Right lobe of liver (tissue), 6 donors: ENCODE results near the gene REXO4. TPM values are rescaled to one million over a fixed set of nuclear protein-coding genes. Genes with fewer than 3 reads are reported as not detected.
A peak's percentile ranks its signal among the peaks of the same experiment; 100 is the strongest.

ENCODE experiments used
- ATAC-seq, 4 donors: fragments of 200-7000 bp; cut with Tn5 transposase; one replicate each; pipeline ENCODE4 v1.9.1; 2020; ENCODE audit warnings: mild to moderate bottlenecking in 4 of 4, moderate library complexity in 4 of 4
- DNase-seq, 3 donors: peaks; one replicate each; pipeline ENCODE4 v3.0.0-alpha.2; 2020
- H3K27ac ChIP-seq, 3 donors: fragments of 200-600 bp; one replicate each; pipeline ENCODE4 v1.8.0; 2022
- H3K27me3 ChIP-seq, 2 donors: fragments of 200-600 bp; one replicate each; pipeline ENCODE4 v1.8.0; 2022
- H3K36me3 ChIP-seq, 4 donors: fragments of 200-600 bp; sonication (generic) in 1 of 4; one replicate each; pipeline versions ENCODE4 v1.5.1 to v1.8.0; 2017 to 2022; ENCODE audit warnings: control low read depth in 1 of 4
- H3K4me1 ChIP-seq, 4 donors: fragments of 200-600 bp; sonication (generic) in 1 of 4; one replicate each; pipeline versions ENCODE4 v1.5.1 to v1.8.0; 2017 to 2022; ENCODE audit warnings: control low read depth in 1 of 4
- H3K4me3 ChIP-seq, 3 donors: fragments of 200-600 bp; one replicate each; pipeline ENCODE4 v1.8.0; 2022
- H3K9me3 ChIP-seq, 4 donors: fragments of 200-600 bp; sonication (generic) in 1 of 4; one replicate each; pipeline versions ENCODE4 v1.5.1 to v1.8.0; 2017 to 2022; ENCODE audit warnings: control low read depth in 1 of 4
- POLR2A ChIP-seq: fragments of 450-650 bp; IDR thresholded peaks from one replicate; pipeline ENCODE4 v1.6.1; 2017; ENCODE audit warnings: antibody characterized with exemption, mild to moderate bottlenecking
- WGBS: methylation state at CpG from one replicate; pipeline ENCODE4 v1.1.6; 2018; ENCODE audit warnings: low coverage, low lambda C conversion rate; ENCODE audit not compliant: insufficient coverage; ENCODE audit errors: missing lambda C conversion rate; 5-methylcytosine and 5-hydroxymethylcytosine counted together
- intact Hi-C, 2 donors: fragments of 100-400 bp; cut with DNase I; formaldehyde crosslinking; loops; one replicate each; pipeline versions ENCODE4 v1.11.2 to v1.14.1; 2022
- total RNA-seq, 6 experiments: library from RNA; depleted of rRNA in 2 of 6; stranded (reverse); fragments of >200 nt in 2 of 6; fragmentation: NEBNext Ultra II Directional in 3 of 6; extraction: Animal tissue kit (Norgen Biotek cat#: 25700) in 3 of 6; gene quantifications; one replicate each; pipeline versions ENCODE4 v1.1.0 to v1.2.4, GENCODE V29; 2016 to 2023
- TF ChIP-seq, protein P1 (sequence below), 4 donors: fragments of 200-600 bp in 3 of 4; fragments of 450-650 bp in 1 of 4; IDR thresholded peaks; one replicate each; pipeline versions ENCODE4 v1.5.1 to v1.8.0; 2016 to 2022; ENCODE audit warnings: antibody characterized with exemption in 4 of 4, mild to moderate bottlenecking in 2 of 4
- donor health status: DM: no; HTN: yes; CAD: no.
- donor health status: DM: no; HTN: no; CAD: no.
- donor health status: DM: no; HTN: no; CAD: no.
- donor health status: DM: no; HTN: yes; CAD: no.
- donor health status: DM: no; HTN: yes; CAD: no.

The REXO4 gene
- total RNA-seq, 6 experiments from 2014 or later, result 9.5 to 19.9 (median 12.0) TPM

DNA sequence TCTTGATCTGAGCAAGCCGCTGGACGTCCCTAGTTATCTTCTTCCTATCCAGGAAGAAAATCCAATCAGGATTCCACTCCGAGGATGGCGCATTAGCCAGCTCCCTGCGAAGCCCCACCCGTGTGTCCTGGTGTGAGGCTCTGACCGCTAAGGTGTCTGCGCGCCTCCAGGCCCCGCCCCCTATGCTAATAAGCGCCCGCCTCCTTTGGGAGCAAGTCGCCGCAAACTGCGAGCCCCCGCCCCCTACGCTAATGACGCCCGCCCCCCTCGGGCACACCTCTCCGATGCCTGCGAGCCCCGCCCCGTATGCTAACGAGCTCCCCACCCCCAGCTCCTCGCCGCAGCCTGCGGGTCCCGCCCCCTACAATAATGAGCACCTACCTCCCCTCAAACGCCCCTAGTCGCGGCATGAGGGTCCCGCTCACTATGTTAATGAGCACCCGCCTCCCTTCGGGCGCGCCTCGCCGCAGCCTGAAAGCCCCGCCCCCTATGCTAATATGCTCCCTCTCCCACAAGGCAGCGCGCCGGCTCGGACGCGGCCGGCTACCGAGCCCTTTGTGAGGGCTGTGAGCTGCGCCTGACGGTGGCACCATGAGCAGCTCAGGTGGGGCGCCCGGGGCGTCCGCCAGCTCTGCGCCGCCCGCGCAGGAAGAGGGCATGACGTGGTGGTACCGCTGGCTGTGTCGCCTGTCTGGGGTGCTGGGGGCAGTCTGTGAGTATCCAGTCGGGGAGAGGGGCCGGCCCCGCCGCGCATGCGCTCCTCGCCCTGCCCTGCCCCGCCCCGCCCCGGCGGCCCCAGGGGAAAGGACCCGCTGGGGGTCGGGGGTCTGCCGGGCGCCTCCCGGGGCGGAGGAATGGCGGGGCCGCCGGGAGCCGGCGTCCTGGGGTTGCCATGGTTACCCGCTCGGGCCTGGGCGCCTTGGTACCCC lies 41.9 kb upstream of the REXO4 start, which contains the start of gene CACFD1:
Gene CACFD1 (plus strand): TSS at position 503 of the 929 bp plus-strand sequence. CDS start 89 bp downstream, at position 592.
- H3K27ac ChIP-seq, result peak within 1 kb of the TSS; percentile 79 to 99 (median 98)
- H3K27me3 ChIP-seq, result no peaks in the 10 kb centered on the region
- ATAC-seq (peak; percentile 87 to 92 (median 88)), DNase-seq (peak; percentile 99)
- H3K4me1 ChIP-seq, result peaks cover 0 to 22% (median 6%) of the 10 kb centered on the region in 4 donors
- H3K9me3 ChIP-seq, result no peaks in the 10 kb centered on the region
- WGBS, result 0% methylated on average over 6 of the region's 86 CpGs
- no peaks in the 10 kb centered on the region for H3K36me3 ChIP-seq
- TF ChIP-seq, protein P1, sequence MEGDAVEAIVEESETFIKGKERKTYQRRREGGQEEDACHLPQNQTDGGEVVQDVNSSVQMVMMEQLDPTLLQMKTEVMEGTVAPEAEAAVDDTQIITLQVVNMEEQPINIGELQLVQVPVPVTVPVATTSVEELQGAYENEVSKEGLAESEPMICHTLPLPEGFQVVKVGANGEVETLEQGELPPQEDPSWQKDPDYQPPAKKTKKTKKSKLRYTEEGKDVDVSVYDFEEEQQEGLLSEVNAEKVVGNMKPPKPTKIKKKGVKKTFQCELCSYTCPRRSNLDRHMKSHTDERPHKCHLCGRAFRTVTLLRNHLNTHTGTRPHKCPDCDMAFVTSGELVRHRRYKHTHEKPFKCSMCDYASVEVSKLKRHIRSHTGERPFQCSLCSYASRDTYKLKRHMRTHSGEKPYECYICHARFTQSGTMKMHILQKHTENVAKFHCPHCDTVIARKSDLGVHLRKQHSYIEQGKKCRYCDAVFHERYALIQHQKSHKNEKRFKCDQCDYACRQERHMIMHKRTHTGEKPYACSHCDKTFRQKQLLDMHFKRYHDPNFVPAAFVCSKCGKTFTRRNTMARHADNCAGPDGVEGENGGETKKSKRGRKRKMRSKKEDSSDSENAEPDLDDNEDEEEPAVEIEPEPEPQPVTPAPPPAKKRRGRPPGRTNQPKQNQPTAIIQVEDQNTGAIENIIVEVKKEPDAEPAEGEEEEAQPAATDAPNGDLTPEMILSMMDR (IDR thresholded peaks at IDR 0.05), result peak in 1 of 4 donors; percentile 2
- TF ChIP-seq POLR2A, result peak; percentile 87
- intact Hi-C loops, result no loop called here
- peak within 1 kb of the TSS; percentile 43 to 79 (median 72) for H3K4me3 ChIP-seq

DNA sequence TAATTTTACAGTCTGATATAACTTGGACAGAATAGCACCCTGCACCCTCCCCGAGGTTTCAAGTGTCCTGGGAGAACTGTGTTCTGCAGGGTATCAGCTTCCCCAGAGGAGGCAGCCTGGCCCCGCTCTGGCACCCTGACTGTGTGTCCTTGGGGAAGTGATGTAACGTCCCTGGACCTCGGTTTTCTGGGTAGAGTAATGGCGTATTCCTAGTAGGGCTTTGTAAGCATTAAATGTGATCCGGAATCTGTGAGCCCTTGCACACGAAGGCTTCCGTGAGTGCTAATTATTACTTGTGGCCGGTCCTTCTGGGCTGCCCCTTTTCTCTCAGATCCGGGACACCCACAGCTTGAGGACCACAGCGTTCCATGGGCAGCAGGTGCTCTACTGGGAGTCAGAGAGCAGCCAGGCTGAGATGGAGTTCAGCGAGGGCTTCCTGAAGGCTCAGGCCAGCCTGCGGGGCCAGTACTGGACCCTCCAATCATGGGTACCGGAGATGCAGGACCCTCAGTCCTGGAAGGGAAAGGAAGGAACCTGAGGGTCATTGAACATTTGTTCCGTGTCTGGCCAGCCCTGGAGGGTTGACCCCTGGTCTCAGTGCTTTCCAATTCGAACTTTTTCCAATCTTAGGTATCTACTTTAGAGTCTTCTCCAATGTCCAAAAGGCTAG lies 41.0 kb upstream of the REXO4 start:
- ATAC-seq, result no peak
- Histone ChIP-seq H3K36me3 (no peaks in the 10 kb centered on the region), H3K4me1 (peaks cover 0 to 22% (median 6%) of the 10 kb centered on the region in 4 donors), H3K27me3 (no peaks in the 10 kb centered on the region), H3K4me3 (peak overlapping the region in 1 of 3 donors; percentile 79), H3K27ac (peak overlapping the region in 1 of 3 donors; percentile 98), H3K9me3 (no peaks in the 10 kb centered on the region)
- DNase-seq, result peak in 1 of 3 donors; percentile 51
- intact Hi-C loops, result no loop called here
- TF ChIP-seq, protein P1 (IDR thresholded peaks at IDR 0.05), result no peak
- no peak for TF ChIP-seq POLR2A
- 74% methylated on average over 4 of the region's 16 CpGs for WGBS

DNA sequence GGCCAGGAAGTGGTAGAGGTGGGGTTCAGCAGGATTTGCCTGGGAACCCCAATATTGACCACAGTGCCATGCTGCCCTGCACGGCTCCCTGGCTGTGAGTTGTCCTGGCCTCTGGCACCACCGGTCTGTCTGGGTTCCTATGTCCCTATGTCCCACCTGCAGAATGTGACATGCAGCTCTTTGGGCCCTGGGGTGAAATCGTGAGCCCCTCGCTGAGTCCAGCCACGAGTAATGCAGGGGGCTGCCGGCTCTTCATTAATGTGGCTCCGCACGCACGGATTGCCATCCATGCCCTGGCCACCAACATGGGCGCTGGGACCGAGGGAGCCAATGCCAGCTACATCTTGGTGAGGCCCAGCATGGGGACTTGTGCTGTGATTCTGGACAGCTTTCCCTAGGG lies 39.9 kb upstream of the REXO4 start:
- intact Hi-C loops, result no loop called here
- Histone ChIP-seq H3K9me3 (no peaks in the 10 kb centered on the region), H3K4me1 (peaks cover 0 to 22% (median 6%) of the 10 kb centered on the region in 4 donors), H3K27me3 (no peaks in the 10 kb centered on the region), H3K4me3 (no peak overlapping the region), H3K27ac (no peak overlapping the region), H3K36me3 (no peaks in the 10 kb centered on the region)
- no peak for TF ChIP-seq POLR2A
- TF ChIP-seq, protein P1 (IDR thresholded peaks at IDR 0.05), result no peak
- ATAC-seq (no peak), DNase-seq (no peak)
- no CpG with 5 or more reads among the region's 11 CpGs for WGBS

DNA sequence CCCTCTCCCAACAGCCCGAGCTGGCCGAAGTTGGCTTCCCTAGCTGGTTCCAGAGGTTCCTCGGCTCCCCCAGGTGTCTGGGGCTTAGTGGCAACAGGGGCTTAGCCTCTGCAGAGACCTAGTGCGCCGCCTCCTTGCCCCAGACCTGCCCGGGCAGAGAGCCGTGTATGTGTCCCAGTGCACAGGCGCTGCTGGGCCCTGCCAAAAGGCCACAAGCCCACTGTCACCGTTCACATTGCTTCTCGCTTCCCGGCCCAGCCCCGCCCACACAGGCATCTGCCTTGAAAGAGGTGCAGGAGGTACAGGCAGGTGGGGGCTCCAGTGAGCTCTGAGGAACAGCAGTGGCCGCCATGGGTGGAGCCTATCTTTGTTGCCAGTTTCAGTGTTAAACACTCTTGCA lies 39.4 kb upstream of the REXO4 start:
- H3K27me3 ChIP-seq, result no peaks in the 10 kb centered on the region
- ATAC-seq, result no peak
- no peak overlapping the region for H3K4me3 ChIP-seq
- no peaks in the 10 kb centered on the region for H3K9me3 ChIP-seq
- H3K4me1 ChIP-seq, result peaks cover 0 to 17% (median 6%) of the 10 kb centered on the region in 4 donors
- TF ChIP-seq, protein P1 (IDR thresholded peaks at IDR 0.05), result no peak
- DNase-seq, result peak in 1 of 3 donors; percentile 55
- intact Hi-C loops, result no loop called here
- WGBS, result no CpG with 5 or more reads among the region's 13 CpGs
- no peaks in the 10 kb centered on the region for H3K36me3 ChIP-seq
- H3K27ac ChIP-seq, result no peak overlapping the region
